Measurements from ENCODE around the gene EEF2K. TPM values are rescaled to one million over a fixed set of nuclear protein-coding genes. Genes with fewer than 3 reads are reported as not detected.

Gene EEF2K
- total and polyA plus RNA-seq, 2 donors from 2014 or later: 2.8 to 28.1 TPM

GRCh38 chr16:22262460-22262859, 56.4 kb downstream of the EEF2K start:
- Histone ChIP-seq H3K36me3 (ENCODE audit: control insufficient read depth in 2 of 3, insufficient read depth in 3 of 3, low read length in 3 of 3) (peaks cover 6 to 34% (median 15%) of the 10 kb centered on the region in 3 donors), H3K9ac (ENCODE audit: low read length in 3 of 3) (no peak overlapping the region), H3K9me3 (ENCODE audit: control insufficient read depth in 2 of 3, insufficient read depth in 1 of 3, low read length in 3 of 3) (no peaks in the 10 kb centered on the region), H3K27me3 (ENCODE audit: control insufficient read depth, insufficient read depth, low read length) (no peaks in the 10 kb centered on the region), H3K4me3 (ENCODE audit: low read length in 3 of 3) (no peak overlapping the region), H3K4me1 (ENCODE audit: control insufficient read depth in 2 of 3, insufficient read depth in 2 of 3, low read depth in 1 of 3, low read length in 3 of 3) (no peaks in the 10 kb centered on the region), H3K27ac (ENCODE audit: low read depth in 2 of 2, low read length in 2 of 2) (no peak overlapping the region)
- DNase-seq (no peak), FAIRE-seq (no peak)
- intact Hi-C loops (cut with DNase I): no loop called here
- TF ChIP-seq CTCF (IDR thresholded peaks at IDR 0.05; ENCODE audit: borderline replicate concordance, extremely low read depth, insufficient read depth): no peak

GRCh38 chr16:22264786-22265185, 58.7 kb downstream of the EEF2K start:
- intact Hi-C loops (cut with DNase I): no loop called here
- Histone ChIP-seq H3K4me3 (ENCODE audit: low read length in 3 of 3) (no peak overlapping the region), H3K9ac (ENCODE audit: low read length in 3 of 3) (no peak overlapping the region), H3K27me3 (ENCODE audit: control insufficient read depth, insufficient read depth, low read length) (no peaks in the 10 kb centered on the region), H3K4me1 (ENCODE audit: control insufficient read depth in 2 of 3, insufficient read depth in 2 of 3, low read depth in 1 of 3, low read length in 3 of 3) (no peaks in the 10 kb centered on the region), H3K27ac (ENCODE audit: low read depth in 2 of 2, low read length in 2 of 2) (no peak overlapping the region), H3K36me3 (ENCODE audit: control insufficient read depth in 2 of 3, insufficient read depth in 3 of 3, low read length in 3 of 3) (peaks cover 4 to 23% (median 8%) of the 10 kb centered on the region in 3 donors), H3K9me3 (ENCODE audit: control insufficient read depth in 2 of 3, insufficient read depth in 1 of 3, low read length in 3 of 3) (no peaks in the 10 kb centered on the region)
- FAIRE-seq: no peak
- peak in 1 of 5 donors; percentile 9 for DNase-seq
- no peak for TF ChIP-seq CTCF (IDR thresholded peaks at IDR 0.05; ENCODE audit: borderline replicate concordance, extremely low read depth, insufficient read depth)

- H3K27ac ChIP-seq (ENCODE audit: low read depth in 2 of 2, low read length in 2 of 2): no peak overlapping the region
- H3K27me3 ChIP-seq (ENCODE audit: control insufficient read depth, insufficient read depth, low read length): no peaks in the 10 kb centered on the region
- H3K4me1 ChIP-seq (ENCODE audit: control insufficient read depth in 2 of 3, insufficient read depth in 2 of 3, low read depth in 1 of 3, low read length in 3 of 3): no peaks in the 10 kb centered on the region
- no peak for TF ChIP-seq CTCF (IDR thresholded peaks at IDR 0.05; ENCODE audit: borderline replicate concordance, extremely low read depth, insufficient read depth)
- intact Hi-C loops (cut with DNase I): no loop called here
- FAIRE-seq (no peak), DNase-seq (peak in 3 of 5 donors; percentile 1 to 20 (median 9))
- H3K4me3 ChIP-seq (ENCODE audit: low read length in 3 of 3): no peak overlapping the region
- H3K9me3 ChIP-seq (ENCODE audit: control insufficient read depth in 2 of 3, insufficient read depth in 1 of 3, low read length in 3 of 3): no peaks in the 10 kb centered on the region
- H3K9ac ChIP-seq (ENCODE audit: low read length in 3 of 3): no peak overlapping the region
- peaks cover 2 to 18% (median 8%) of the 10 kb centered on the region in 3 donors for H3K36me3 ChIP-seq (ENCODE audit: control insufficient read depth in 2 of 3, insufficient read depth in 3 of 3, low read length in 3 of 3)
These were observed 59.3 kb downstream of the EEF2K start for GRCh38 chr16:22265351-22265750.

GRCh38 chr16:22266546-22266945, 60.5 kb downstream of the EEF2K start:
- TF ChIP-seq CTCF (IDR thresholded peaks at IDR 0.05; ENCODE audit: borderline replicate concordance, extremely low read depth, insufficient read depth): no peak
- no peak for DNase-seq
- Histone ChIP-seq H3K4me3 (ENCODE audit: low read length in 3 of 3) (no peak overlapping the region), H3K4me1 (ENCODE audit: control insufficient read depth in 2 of 3, insufficient read depth in 2 of 3, low read depth in 1 of 3, low read length in 3 of 3) (no peaks in the 10 kb centered on the region), H3K27me3 (ENCODE audit: control insufficient read depth, insufficient read depth, low read length) (no peaks in the 10 kb centered on the region), H3K27ac (ENCODE audit: low read depth in 2 of 2, low read length in 2 of 2) (no peak overlapping the region), H3K9ac (ENCODE audit: low read length in 3 of 3) (no peak overlapping the region), H3K9me3 (ENCODE audit: control insufficient read depth in 2 of 3, insufficient read depth in 1 of 3, low read length in 3 of 3) (no peaks in the 10 kb centered on the region), H3K36me3 (ENCODE audit: control insufficient read depth in 2 of 3, insufficient read depth in 3 of 3, low read length in 3 of 3) (peaks cover 0 to 12% (median 3%) of the 10 kb centered on the region in 3 donors)
- no peak for FAIRE-seq
- intact Hi-C loops (cut with DNase I): no loop called here

All from kidney (tissue), 14 donors.